OCI-LY7 (cell line): ENCODE results near the gene SLC16A2.

ENCODE experiments used
- EZH2phosphoT487 ChIP-seq: fragments of 200-600 bp; sonication (generic); IDR thresholded peaks from 2 replicates; pipeline ENCODE4 v1.6.1; 2018; ENCODE audit warnings: low read depth, borderline replicate concordance, mild to moderate bottlenecking, mixed run types, antibody characterized with exemption, low read length, moderate library complexity, mixed read lengths
- TF ChIP-seq, protein P1 (sequence below): fragments of 200-600 bp; sonication (generic); conservative IDR thresholded peaks from 2 replicates; pipeline ENCODE4 v1.5.1; 2014; ENCODE audit warnings: mild to moderate bottlenecking, antibody characterized with exemption, low read length, moderate library complexity, mixed read lengths

DNA sequence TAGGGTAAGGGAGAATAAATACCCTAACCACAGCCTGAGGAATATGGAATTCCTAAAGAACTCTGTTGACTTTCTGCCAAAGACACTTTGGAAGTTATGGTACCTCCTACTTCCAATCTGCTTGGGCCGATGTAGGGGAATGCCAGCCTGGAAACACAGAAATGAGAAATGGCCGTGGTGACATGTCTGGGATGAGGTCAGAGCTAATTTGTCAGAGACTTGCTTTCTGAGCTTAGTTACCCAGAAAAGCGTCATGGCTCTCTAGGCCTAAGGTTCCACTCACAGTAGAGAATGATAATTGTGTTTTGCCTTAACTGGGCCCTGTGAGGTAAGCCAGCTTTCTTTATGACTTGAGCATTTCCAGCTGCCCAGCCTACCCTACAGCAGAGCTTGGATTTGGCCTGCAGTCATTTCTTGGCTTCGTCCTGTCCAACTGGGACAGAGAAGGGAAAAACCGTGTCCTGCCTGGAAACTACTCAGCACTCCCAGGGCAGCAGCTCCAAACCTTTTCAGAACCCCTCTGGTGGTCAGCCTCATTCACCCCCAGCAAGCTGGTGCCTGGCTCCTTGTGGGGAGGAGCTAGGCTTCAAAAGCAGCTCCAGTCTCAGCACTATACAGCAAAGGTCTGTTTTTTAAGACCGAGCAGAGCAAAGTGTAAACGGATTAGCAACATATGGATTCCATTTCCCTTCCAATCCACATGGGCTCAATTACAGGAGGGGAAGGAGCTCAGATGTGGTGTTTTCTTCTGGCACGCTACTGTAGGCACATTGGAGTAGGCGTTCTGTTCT, 100.9 kb downstream of the SLC16A2 start:
- TF ChIP-seq, protein P1, sequence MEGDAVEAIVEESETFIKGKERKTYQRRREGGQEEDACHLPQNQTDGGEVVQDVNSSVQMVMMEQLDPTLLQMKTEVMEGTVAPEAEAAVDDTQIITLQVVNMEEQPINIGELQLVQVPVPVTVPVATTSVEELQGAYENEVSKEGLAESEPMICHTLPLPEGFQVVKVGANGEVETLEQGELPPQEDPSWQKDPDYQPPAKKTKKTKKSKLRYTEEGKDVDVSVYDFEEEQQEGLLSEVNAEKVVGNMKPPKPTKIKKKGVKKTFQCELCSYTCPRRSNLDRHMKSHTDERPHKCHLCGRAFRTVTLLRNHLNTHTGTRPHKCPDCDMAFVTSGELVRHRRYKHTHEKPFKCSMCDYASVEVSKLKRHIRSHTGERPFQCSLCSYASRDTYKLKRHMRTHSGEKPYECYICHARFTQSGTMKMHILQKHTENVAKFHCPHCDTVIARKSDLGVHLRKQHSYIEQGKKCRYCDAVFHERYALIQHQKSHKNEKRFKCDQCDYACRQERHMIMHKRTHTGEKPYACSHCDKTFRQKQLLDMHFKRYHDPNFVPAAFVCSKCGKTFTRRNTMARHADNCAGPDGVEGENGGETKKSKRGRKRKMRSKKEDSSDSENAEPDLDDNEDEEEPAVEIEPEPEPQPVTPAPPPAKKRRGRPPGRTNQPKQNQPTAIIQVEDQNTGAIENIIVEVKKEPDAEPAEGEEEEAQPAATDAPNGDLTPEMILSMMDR: no peak
- TF ChIP-seq EZH2phosphoT487: no peak
